Hepatocyte (in vitro differentiated cells): ENCODE measurements around the gene G6PD. TPM values are rescaled to one million over a fixed set of nuclear protein-coding genes. Genes with fewer than 3 reads are reported as not detected.

Experiments
- DNase-seq: peaks from one replicate; pipeline ENCODE4 v3.0.0-alpha.2; 2016; ENCODE audit warnings: low spot score
- H2AFZ ChIP-seq: fragments of 200-600 bp; sonication (generic); 2 replicates; pipeline ENCODE4 v1.6.0; 2016; ENCODE audit warnings: antibody characterized with exemption, mild to moderate bottlenecking
- H3K27ac ChIP-seq: fragments of 200-600 bp; sonication (generic); 2 replicates; pipeline ENCODE4 v1.5.1; 2016; ENCODE audit warnings: mild to moderate bottlenecking
- H3K27me3 ChIP-seq: fragments of 200-600 bp; sonication (generic); 2 replicates; pipeline ENCODE4 v1.6.1; 2016
- H3K36me3 ChIP-seq: fragments of 200-600 bp; sonication (generic); replicated peaks from 2 replicates; pipeline ENCODE4 v1.5.1; 2016; ENCODE audit warnings: low read depth; ENCODE audit not compliant: insufficient read depth
- H3K4me1 ChIP-seq: fragments of 200-600 bp; sonication (generic); 2 replicates; pipeline ENCODE4 v1.5.1; 2016; ENCODE audit warnings: mild to moderate bottlenecking, moderate library complexity; ENCODE audit not compliant: insufficient read depth
- H3K4me2 ChIP-seq: fragments of 200-600 bp; sonication (generic); 2 replicates; pipeline ENCODE4 v1.6.0; 2016
- H3K4me3 ChIP-seq: fragments of 200-600 bp; sonication (generic); 2 replicates; pipeline ENCODE4 v1.5.1; 2016; ENCODE audit warnings: mild to moderate bottlenecking
- H3K79me2 ChIP-seq: fragments of 200-600 bp; sonication (generic); 2 replicates; pipeline ENCODE4 v1.6.0; 2017; ENCODE audit warnings: mild to moderate bottlenecking
- H3K9me2 ChIP-seq: fragments of 200-600 bp; sonication (generic); replicated peaks from 2 replicates; pipeline ENCODE4 v1.6.0; 2017; ENCODE audit warnings: mild to moderate bottlenecking; ENCODE audit not compliant: insufficient read depth
- H3K9me3 ChIP-seq: fragments of 200-600 bp; sonication (generic); 2 replicates; pipeline ENCODE4 v1.5.1; 2016; ENCODE audit warnings: low read depth, mild to moderate bottlenecking
- H4K20me1 ChIP-seq: fragments of 200-600 bp; sonication (generic); 2 replicates; pipeline ENCODE4 v1.6.0; 2016; ENCODE audit warnings: mild to moderate bottlenecking; ENCODE audit not compliant: insufficient read depth, poor library complexity, severe bottlenecking
- EZH2 ChIP-seq: fragments of 200-600 bp; sonication (generic); IDR thresholded peaks from 2 replicates; pipeline ENCODE4 v1.6.1; 2016; ENCODE audit warnings: antibody characterized with exemption, mild to moderate bottlenecking, borderline replicate concordance
- EZH2phosphoT487 ChIP-seq: fragments of 200-600 bp; sonication (generic); IDR thresholded peaks from one replicate; pipeline ENCODE4 v1.6.1; 2018; ENCODE audit warnings: antibody characterized with exemption, mild to moderate bottlenecking, low read depth, moderate library complexity; ENCODE audit not compliant: unreplicated experiment, severe bottlenecking
- WGBS: methylation state at CpG from one replicate; pipeline ENCODE4 v1.1.6; 2016; ENCODE audit warnings: low lambda C conversion rate; ENCODE audit errors: missing lambda C conversion rate; 5-methylcytosine and 5-hydroxymethylcytosine counted together
- polyA plus RNA-seq: library from polyadenylated mRNA; unstranded; fragments of >200 nt; fragmentation: Nextera tagmentation; extraction: Ambion mirVana; gene quantifications from 2 replicates; pipeline ENCODE4 v1.2.1, GENCODE V29; 2016
- total RNA-seq: library from RNA; depleted of rRNA; stranded (reverse); fragments of >200 nt; gene quantifications from 2 replicates; pipeline ENCODE4 v1.2.3, GENCODE V29; 2014
- TF ChIP-seq, protein P1 (sequence below): fragments of 200-600 bp; sonication (generic); IDR thresholded peaks from 2 replicates; pipeline ENCODE4 v1.5.1; 2016; ENCODE audit warnings: antibody characterized with exemption, mild to moderate bottlenecking; ENCODE audit not compliant: poor library complexity

Gene G6PD
- total and polyA plus RNA-seq, 2 experiments from 2014 or later, result 12.8 to 26.2 TPM

- Histone ChIP-seq H3K4me1 (no peaks in the 10 kb centered on the region), H3K9me3 (no peaks in the 10 kb centered on the region), H2AFZ (no peak overlapping the region), H3K36me3 (no peaks in the 10 kb centered on the region), H3K4me3 (no peak overlapping the region), H3K9me2 (no peaks in the 10 kb centered on the region), H3K79me2 (no peaks in the 10 kb centered on the region), H3K27me3 (no peaks in the 10 kb centered on the region), H4K20me1 (no peaks in the 10 kb centered on the region), H3K27ac (no peak overlapping the region), H3K4me2 (no peak overlapping the region)
- WGBS, result 83% methylated on average over 6 of the region's 6 CpGs
- TF ChIP-seq EZH2, result no peak
- DNase-seq, result no peak
These were observed 51.1 kb downstream of the G6PD start for GRCh38 chrX:154495472-154495922.

DNA sequence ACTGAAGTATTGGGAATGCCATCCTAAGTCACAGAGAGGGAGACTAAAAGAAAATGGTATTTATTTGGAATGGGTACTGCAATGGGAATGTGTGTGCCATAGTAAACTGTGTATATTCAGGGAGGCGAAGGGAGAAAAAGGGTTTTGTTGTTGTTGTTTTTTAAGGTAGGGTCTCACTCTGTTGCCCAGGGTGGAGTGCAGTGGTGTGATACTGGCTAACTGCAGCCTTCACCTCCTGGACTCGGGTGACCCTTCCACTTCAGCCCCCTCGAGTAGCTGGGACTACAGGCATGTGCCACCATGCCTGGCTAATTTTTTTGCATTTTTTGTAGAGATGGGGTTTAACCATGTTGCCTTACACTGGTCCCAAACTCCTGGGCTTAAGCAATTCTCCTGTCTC lies 51.9 kb downstream of the G6PD start:
- WGBS, result 71% methylated on average over 3 of the region's 3 CpGs
- TF ChIP-seq EZH2phosphoT487 (no peak), EZH2 (no peak)
- TF ChIP-seq, protein P1, sequence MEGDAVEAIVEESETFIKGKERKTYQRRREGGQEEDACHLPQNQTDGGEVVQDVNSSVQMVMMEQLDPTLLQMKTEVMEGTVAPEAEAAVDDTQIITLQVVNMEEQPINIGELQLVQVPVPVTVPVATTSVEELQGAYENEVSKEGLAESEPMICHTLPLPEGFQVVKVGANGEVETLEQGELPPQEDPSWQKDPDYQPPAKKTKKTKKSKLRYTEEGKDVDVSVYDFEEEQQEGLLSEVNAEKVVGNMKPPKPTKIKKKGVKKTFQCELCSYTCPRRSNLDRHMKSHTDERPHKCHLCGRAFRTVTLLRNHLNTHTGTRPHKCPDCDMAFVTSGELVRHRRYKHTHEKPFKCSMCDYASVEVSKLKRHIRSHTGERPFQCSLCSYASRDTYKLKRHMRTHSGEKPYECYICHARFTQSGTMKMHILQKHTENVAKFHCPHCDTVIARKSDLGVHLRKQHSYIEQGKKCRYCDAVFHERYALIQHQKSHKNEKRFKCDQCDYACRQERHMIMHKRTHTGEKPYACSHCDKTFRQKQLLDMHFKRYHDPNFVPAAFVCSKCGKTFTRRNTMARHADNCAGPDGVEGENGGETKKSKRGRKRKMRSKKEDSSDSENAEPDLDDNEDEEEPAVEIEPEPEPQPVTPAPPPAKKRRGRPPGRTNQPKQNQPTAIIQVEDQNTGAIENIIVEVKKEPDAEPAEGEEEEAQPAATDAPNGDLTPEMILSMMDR, result no peak
- no peaks in the 10 kb centered on the region for H4K20me1 ChIP-seq

GRCh38 chrX:154490414-154491083 lies 56.1 kb downstream of the G6PD start, which contains the start of gene SLC10A3:
Gene SLC10A3 (minus strand): TSS chrX:154490629. CDS start chrX:154488940, 1,689 bp downstream.
- H3K36me3 ChIP-seq, result no peaks in the 10 kb centered on the region
- peaks cover 3% of the 10 kb centered on the region for H3K79me2 ChIP-seq
- H3K4me3 ChIP-seq, result peak within 1 kb of the TSS; percentile 46
- TF ChIP-seq EZH2phosphoT487, result no peak
- peak within 1 kb of the TSS; percentile 97 for H3K27ac ChIP-seq
- H3K4me1 ChIP-seq, result peaks cover 2% of the 10 kb centered on the region
- H4K20me1 ChIP-seq, result no peaks in the 10 kb centered on the region
- no peaks in the 10 kb centered on the region for H3K9me3 ChIP-seq
- H3K27me3 ChIP-seq, result no peaks in the 10 kb centered on the region
- H3K4me2 ChIP-seq, result peak within 1 kb of the TSS; percentile 81
- H3K9me2 ChIP-seq, result no peaks in the 10 kb centered on the region
- 42% methylated on average over 50 of the region's 71 CpGs for WGBS
- H2AFZ ChIP-seq, result peak within 1 kb of the TSS; percentile 85
- peak; percentile 95 for DNase-seq

More for the DNA sequence above, 51.9 kb downstream of the G6PD start:
- Histone ChIP-seq H2AFZ (no peak overlapping the region), H3K4me2 (no peak overlapping the region), H3K4me3 (no peak overlapping the region), H3K4me1 (no peaks in the 10 kb centered on the region), H3K79me2 (no peaks in the 10 kb centered on the region), H3K9me3 (no peaks in the 10 kb centered on the region), H3K27ac (no peak overlapping the region), H3K36me3 (no peaks in the 10 kb centered on the region), H3K9me2 (no peaks in the 10 kb centered on the region), H3K27me3 (no peaks in the 10 kb centered on the region)
- DNase-seq, result no peak

GRCh38 chrX:154490021-154490413 lies 56.6 kb downstream of the G6PD start:
- Histone ChIP-seq H2AFZ (no peak overlapping the region), H3K4me2 (peak overlapping the region; percentile 81), H3K4me1 (peaks cover 2% of the 10 kb centered on the region), H3K27me3 (no peaks in the 10 kb centered on the region), H3K27ac (peak overlapping the region; percentile 94), H3K36me3 (no peaks in the 10 kb centered on the region), H3K4me3 (peak overlapping the region; percentile 38), H3K9me3 (no peaks in the 10 kb centered on the region), H3K79me2 (peaks cover 5% of the 10 kb centered on the region), H3K9me2 (no peaks in the 10 kb centered on the region), H4K20me1 (no peaks in the 10 kb centered on the region)
- TF ChIP-seq EZH2 (no peak), EZH2phosphoT487 (no peak)
- TF ChIP-seq, protein P1, result no peak
- WGBS, result 52% methylated on average over 10 of the region's 19 CpGs
- DNase-seq, result peak; percentile 45
